Thymus (tissue), 11 donors: Measurements from ENCODE around the gene GALNT13. TPM values are rescaled to one million over a fixed set of nuclear protein-coding genes. Genes with fewer than 3 reads are reported as not detected.
"Not testable (repeated sequence)": the region's sequence is repeated elsewhere in the genome, so short reads cannot be mapped to it uniquely, and the experiment has no call there.

Source experiments
- DNase-seq, 9 donors: peaks; one replicate each; pipeline ENCODE4 v3.0.0-alpha.2; 2013; ENCODE audit warnings: low spot score in 9 of 9, low read depth in 6 of 9, missing footprints in 1 of 9
- H3K27ac ChIP-seq, 2 donors: one replicate each; pipeline ENCODE4 v1.5.1; 2013; ENCODE audit warnings: control low read depth in 1 of 2, low read depth in 1 of 2, low read length in 1 of 2, mild to moderate bottlenecking in 1 of 2, moderate library complexity in 1 of 2
- H3K27me3 ChIP-seq, 2 donors: one replicate each; pipeline ENCODE4 v1.5.1; 2013; ENCODE audit warnings: low read length in 1 of 2; ENCODE audit not compliant: control insufficient read depth in 2 of 2, insufficient read depth in 1 of 2
- H3K36me3 ChIP-seq, 2 donors: one replicate each; pipeline ENCODE4 v1.5.1; 2013; ENCODE audit warnings: low read length in 1 of 2, mild to moderate bottlenecking in 1 of 2, moderate library complexity in 1 of 2; ENCODE audit not compliant: control insufficient read depth in 2 of 2, insufficient read depth in 2 of 2
- H3K4me1 ChIP-seq, 2 donors: one replicate each; pipeline ENCODE4 v1.5.1; 2013; ENCODE audit warnings: low read length in 2 of 2; ENCODE audit not compliant: control insufficient read depth in 2 of 2, insufficient read depth in 2 of 2
- H3K4me3 ChIP-seq, 2 donors: one replicate each; pipeline ENCODE4 v1.5.1; 2013; ENCODE audit warnings: low read length in 2 of 2, control low read depth in 1 of 2, mild to moderate bottlenecking in 1 of 2
- H3K9me3 ChIP-seq, 2 donors: one replicate each; pipeline ENCODE4 v1.5.1; 2013; ENCODE audit warnings: low read length in 1 of 2, mild to moderate bottlenecking in 1 of 2; ENCODE audit not compliant: control insufficient read depth in 2 of 2, insufficient read depth in 1 of 2
- WGBS: extraction: QIAGEN DNeasy Blood & Tissue Kit; methylation state at CpG from one replicate; pipeline ENCODE4 v1.1.7; 2013; 5-methylcytosine and 5-hydroxymethylcytosine counted together
- polyA plus RNA-seq: library from polyadenylated mRNA; stranded (reverse); fragments of 200-250 nt; gene quantifications from one replicate; pipeline ENCODE4 v1.2.3, GENCODE V29; 2013
- total RNA-seq: library from RNA; stranded (reverse); fragments of 120-200 nt; gene quantifications from one replicate; pipeline ENCODE4 v1.2.4, GENCODE V29; 2013
- donor health status: healthy.

The GALNT13 gene
- total and polyA plus RNA-seq, 2 donors, result 0.05 to 0.28 TPM

DNA sequence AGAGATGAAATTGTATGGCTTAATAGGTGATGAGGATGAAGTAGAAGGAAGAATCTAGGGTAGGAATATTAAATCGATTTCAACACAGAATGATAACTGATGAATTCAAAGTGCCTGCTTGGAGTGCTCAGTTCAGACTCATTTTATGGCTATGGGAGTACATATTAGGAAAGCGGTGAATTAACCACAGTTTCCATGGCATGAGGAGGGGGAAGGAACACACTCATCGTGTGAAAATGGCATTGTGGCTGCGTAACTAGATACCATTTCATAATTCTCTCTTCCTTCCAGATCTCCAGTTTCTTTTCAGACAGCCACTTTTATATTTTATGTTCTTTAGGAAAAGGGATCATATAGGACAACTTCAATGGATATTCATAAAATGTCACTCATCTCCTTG, 594.5 kb downstream of the GALNT13 start:
- Histone ChIP-seq H3K4me1 (no peaks in the 10 kb centered on the region), H3K9me3 (no peaks in the 10 kb centered on the region), H3K27me3 (no peaks in the 10 kb centered on the region), H3K4me3 (no peak overlapping the region), H3K27ac (no peak overlapping the region), H3K36me3 (no peaks in the 10 kb centered on the region)
- no peak for DNase-seq
- WGBS, result 94% methylated on average over 4 of the region's 4 CpGs

- WGBS, result 95% methylated on average over 2 of the region's 2 CpGs
- H3K27me3 ChIP-seq, result no peaks in the 10 kb centered on the region
- no peak for DNase-seq
- no peaks in the 10 kb centered on the region for H3K36me3 ChIP-seq
- H3K9me3 ChIP-seq, result no peaks in the 10 kb centered on the region
- no peak overlapping the region for H3K4me3 ChIP-seq
- no peaks in the 10 kb centered on the region for H3K4me1 ChIP-seq
- H3K27ac ChIP-seq, result no peak overlapping the region
These were observed 598.7 kb downstream of the GALNT13 start for GRCh38 chr2:154470376-154470775.

GRCh38 chr2:154471492-154471891, 599.8 kb downstream of the GALNT13 start:
- DNase-seq, H3K4me1 ChIP-seq, H3K9me3 ChIP-seq, H3K27ac ChIP-seq, H3K36me3 ChIP-seq, H3K27me3 ChIP-seq, H3K4me3 ChIP-seq: not testable (repeated sequence)
- WGBS, result 99% methylated on average over 4 of the region's 4 CpGs

DNA sequence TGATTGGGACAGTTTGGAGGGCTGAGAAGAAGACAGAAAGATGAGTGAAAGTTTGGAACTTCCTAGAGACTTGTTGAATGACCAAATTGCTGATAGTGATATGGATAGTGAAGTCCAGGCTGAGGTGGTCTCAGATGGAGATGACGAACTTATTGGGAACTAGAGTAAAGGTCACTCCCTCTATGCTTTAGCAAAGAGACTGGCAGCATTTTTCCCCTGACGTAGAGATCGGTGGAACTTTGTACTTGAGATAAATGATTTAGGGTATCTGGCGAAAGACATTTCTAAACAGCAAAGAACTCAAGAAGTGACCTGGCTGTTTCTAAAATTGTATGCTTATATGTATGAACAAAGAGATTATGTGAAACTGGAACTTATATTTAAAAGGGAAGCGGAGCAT, 605.6 kb downstream of the GALNT13 start:
- Histone ChIP-seq H3K4me1 (no peaks in the 10 kb centered on the region), H3K36me3 (no peaks in the 10 kb centered on the region), H3K9me3 (no peaks in the 10 kb centered on the region), H3K4me3 (no peak overlapping the region), H3K27me3 (no peaks in the 10 kb centered on the region), H3K27ac (no peak overlapping the region)
- WGBS, result 97% methylated on average over 5 of the region's 5 CpGs
- DNase-seq, result no peak

- 90% methylated on average over 1 of the region's 1 CpG for WGBS
- Histone ChIP-seq H3K4me1 (no peaks in the 10 kb centered on the region), H3K9me3 (no peaks in the 10 kb centered on the region), H3K4me3 (no peak overlapping the region), H3K27ac (no peak overlapping the region), H3K36me3 (no peaks in the 10 kb centered on the region), H3K27me3 (no peaks in the 10 kb centered on the region)
- no peak for DNase-seq
These were observed 608.8 kb downstream of the GALNT13 start for GRCh38 chr2:154480521-154480920.

GRCh38 chr2:154481336-154481735, 609.6 kb downstream of the GALNT13 start:
- WGBS, result 86% methylated on average over 2 of the region's 2 CpGs

DNA sequence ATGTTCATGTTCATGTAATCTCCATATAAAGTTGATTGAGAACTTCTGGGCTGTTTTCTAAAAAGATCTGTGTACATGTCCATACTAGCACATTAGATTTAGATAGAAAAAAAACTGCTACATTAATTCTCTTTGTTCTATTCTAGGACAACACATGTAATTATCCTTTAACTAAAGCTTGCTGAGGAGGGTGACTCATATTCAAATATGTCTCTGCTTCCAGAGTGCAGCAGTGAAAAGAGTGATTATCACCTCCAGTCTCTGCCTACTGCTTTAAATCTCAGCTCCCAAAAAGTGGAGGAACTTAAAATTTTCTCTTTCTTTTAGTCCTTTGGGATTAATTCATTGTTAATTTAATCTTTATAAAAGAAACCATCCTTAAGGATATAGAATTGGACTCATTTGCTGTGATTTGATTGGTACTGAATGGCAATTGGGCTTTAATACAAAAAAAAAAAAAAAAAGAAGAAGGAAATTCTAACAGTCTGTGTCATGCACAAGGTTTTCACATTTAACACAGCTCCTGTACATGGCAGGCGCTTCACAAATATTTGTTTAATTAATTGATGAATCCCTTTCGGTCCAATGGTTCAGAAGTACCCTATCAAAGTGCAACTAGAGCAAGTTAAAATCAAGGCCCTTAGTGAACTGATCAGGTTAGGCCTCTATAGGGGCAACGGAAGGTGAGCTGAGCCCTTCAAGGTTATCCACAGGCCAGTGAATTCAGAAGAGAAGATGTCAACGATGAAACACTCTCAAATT, 612.8 kb downstream of the GALNT13 start:
- H3K4me3 ChIP-seq, result no peak overlapping the region
- H3K9me3 ChIP-seq, result no peaks in the 10 kb centered on the region
- H3K27ac ChIP-seq, result no peak overlapping the region
- no peaks in the 10 kb centered on the region for H3K27me3 ChIP-seq
- no peaks in the 10 kb centered on the region for H3K36me3 ChIP-seq
- H3K4me1 ChIP-seq, result no peaks in the 10 kb centered on the region
- 89% methylated on average over 4 of the region's 4 CpGs for WGBS
- DNase-seq, result no peak

More at GRCh38 chr2:154481336-154481735, 609.6 kb downstream of the GALNT13 start:
- Histone ChIP-seq H3K36me3 (no peaks in the 10 kb centered on the region), H3K9me3 (no peaks in the 10 kb centered on the region), H3K27ac (no peak overlapping the region), H3K4me3 (no peak overlapping the region), H3K4me1 (no peaks in the 10 kb centered on the region), H3K27me3 (no peaks in the 10 kb centered on the region)
- DNase-seq, result no peak

GRCh38 chr2:154488801-154489200, 617.1 kb downstream of the GALNT13 start:
- no peak overlapping the region for H3K4me3 ChIP-seq
- no peaks in the 10 kb centered on the region for H3K27me3 ChIP-seq
- no peak for DNase-seq
- H3K4me1 ChIP-seq, result no peaks in the 10 kb centered on the region
- H3K36me3 ChIP-seq, result no peaks in the 10 kb centered on the region
- no peak overlapping the region for H3K27ac ChIP-seq
- H3K9me3 ChIP-seq, result no peaks in the 10 kb centered on the region
- WGBS, result 93% methylated on average over 4 of the region's 4 CpGs

GRCh38 chr2:154489266-154489858, 617.6 kb downstream of the GALNT13 start:
- Histone ChIP-seq H3K36me3 (no peaks in the 10 kb centered on the region), H3K27ac (no peak overlapping the region), H3K9me3 (no peaks in the 10 kb centered on the region), H3K4me3 (no peak overlapping the region), H3K4me1 (no peaks in the 10 kb centered on the region), H3K27me3 (no peaks in the 10 kb centered on the region)
- no peak for DNase-seq
- 98% methylated on average over 3 of the region's 3 CpGs for WGBS
